HEK293 (cell line): ENCODE results near the gene RNF224.

Experiments
- ATF2 ChIP-seq: fragments of 450-650 bp; formaldehyde crosslinking; IDR thresholded peaks from 2 replicates; pipeline ENCODE4 v1.5.1; 2016; ENCODE audit warnings: missing biosample characterization, missing genetic modification characterization, low read depth
- CTCF ChIP-seq: fragments of 450-650 bp; formaldehyde crosslinking; IDR thresholded peaks from 2 replicates; pipeline ENCODE4 v1.5.1; 2016; ENCODE audit warnings: missing biosample characterization, missing genetic modification characterization
- KLF10 ChIP-seq: fragments of 450-650 bp; IDR thresholded peaks from 2 replicates; pipeline ENCODE4 v1.5.1; 2018; ENCODE audit warnings: missing biosample characterization, mild to moderate bottlenecking, missing genetic modification characterization
- PATZ1 ChIP-seq: fragments of 450-650 bp; formaldehyde crosslinking; IDR thresholded peaks from 2 replicates; pipeline ENCODE4 v1.5.1; 2016; ENCODE audit warnings: missing biosample characterization, missing genetic modification characterization
- PRDM1 ChIP-seq: fragments of 450-650 bp; formaldehyde crosslinking; IDR thresholded peaks from 2 replicates; pipeline ENCODE4; 2016; ENCODE audit warnings: missing biosample characterization, missing genetic modification characterization
- TCF7L2 ChIP-seq: IDR thresholded peaks from 2 replicates; pipeline ENCODE4 v1.6.1; 2011; ENCODE audit warnings: low read depth, mild to moderate bottlenecking, inconsistent platforms, low read length, moderate library complexity, borderline replicate concordance
- YY1 ChIP-seq: fragments of 450-650 bp; formaldehyde crosslinking; IDR thresholded peaks from 2 replicates; pipeline ENCODE4 v1.5.1; 2018; ENCODE audit warnings: missing biosample characterization, missing genetic modification characterization
- ZBTB26 ChIP-seq: fragments of 450-650 bp; formaldehyde crosslinking; optimal IDR thresholded peaks from 2 replicates; pipeline ENCODE3; 2016; ENCODE audit warnings: missing biosample characterization, mild to moderate bottlenecking, missing genetic modification characterization
- ZBTB7A ChIP-seq: fragments of 450-650 bp; formaldehyde crosslinking; IDR thresholded peaks from 2 replicates; pipeline ENCODE4 v1.5.1; 2016; ENCODE audit warnings: low read depth, missing biosample characterization, missing genetic modification characterization
- ZNF138 ChIP-seq: fragments of 450-650 bp; formaldehyde crosslinking; IDR thresholded peaks from 2 replicates; pipeline ENCODE4 v1.5.1; 2016; ENCODE audit warnings: missing biosample characterization, missing genetic modification characterization, borderline replicate concordance
- ZNF148 ChIP-seq: fragments of 450-650 bp; formaldehyde crosslinking; IDR thresholded peaks from 2 replicates; pipeline ENCODE4 v1.5.0; 2017; ENCODE audit warnings: missing biosample characterization, missing genetic modification characterization, borderline replicate concordance
- ZNF677 ChIP-seq: fragments of 450-650 bp; IDR thresholded peaks from 2 replicates; pipeline ENCODE4 v1.5.0; 2018; ENCODE audit warnings: missing biosample characterization, mild to moderate bottlenecking, missing genetic modification characterization, moderate library complexity

- TF ChIP-seq PRDM1 (tag by site-specific recombination) (no peak), TCF7L2 (no peak), CTCF (no peak), YY1 (tag by site-specific recombination) (0 out of 2 replicates have a peak, but pooled peaks have one; percentile 19), ZNF138 (tag by site-specific recombination) (no peak), ZNF677 (tag by site-specific recombination) (no peak), ZBTB7A (no peak), ZNF148 (tag by site-specific recombination) (no peak), ZBTB26 (tag by site-specific recombination) (no peak), KLF10 (tag by site-specific recombination) (no peak), PATZ1 (peak; percentile 2; the same call in 1 of the 2 replicates), ATF2 (no peak)
These were observed 15.2 kb downstream of the RNF224 start for GRCh38 chr9:137242269-137243203.
